H1 (cell line): ENCODE data around the gene MMP24OS. TPM values are rescaled to one million over a fixed set of nuclear protein-coding genes. Genes with fewer than 3 reads are reported as not detected.

Source experiments
- CTCF ChIA-PET: fragments of 300-600 bp; sonication (Branson Sonifier 250); formaldehyde crosslinking; loops from one replicate; lab custom pipeline; 2021; ENCODE audit not compliant: partially characterized antibody; lab: Charles Lee
- POLR2A ChIA-PET: fragments of 300-600 bp; sonication (Branson Sonifier 250); formaldehyde crosslinking; loops from one replicate; lab custom pipeline; 2021; ENCODE audit warnings: inconsistent platforms; ENCODE audit not compliant: partially characterized antibody; lab: Charles Lee
- DNase-seq, 2 experiments: peaks; one replicate each; pipeline versions ENCODE4 v3.0.0 to v3.0.0-alpha.2; 2010 to 2022; ENCODE audit warnings: low spot score in 2 of 2, low read depth in 1 of 2, mixed read lengths in 1 of 2
- FAIRE-seq: peaks from 2 replicates; lab custom pipeline; 2011; peaks lifted over from hg19 to GRCh38; lab: Jason Lieb, UNC
- H2AFZ ChIP-seq: 2 replicates; pipeline ENCODE4 v1.8.1; 2012; ENCODE audit warnings: low read length, inconsistent platforms
- H2AK5ac ChIP-seq: 2 replicates; pipeline ENCODE4 v1.6.1; 2013; ENCODE audit warnings: low read depth, low read length
- H2BK120ac ChIP-seq: replicated peaks from 2 replicates; pipeline ENCODE3; 2013; ENCODE audit warnings: low read depth, low read length, inconsistent platforms
- H2BK12ac ChIP-seq: 2 replicates; pipeline ENCODE4 v1.6.1; 2013; ENCODE audit warnings: low read depth, low read length
- H2BK15ac ChIP-seq: 2 replicates; pipeline ENCODE4 v1.6.1; 2013; ENCODE audit warnings: low read length
- H2BK20ac ChIP-seq: 2 replicates; pipeline ENCODE4 v1.6.1; 2013; ENCODE audit warnings: low read length
- H2BK5ac ChIP-seq: 2 replicates; pipeline ENCODE4 v1.6.1; 2013; ENCODE audit warnings: low read depth, low read length
- H3K14ac ChIP-seq: 2 replicates; pipeline ENCODE4 v1.6.1; 2013; ENCODE audit warnings: inconsistent platforms; ENCODE audit not compliant: insufficient read length
- H3K18ac ChIP-seq: 2 replicates; pipeline ENCODE4 v1.6.1; 2013; ENCODE audit warnings: low read length; ENCODE audit errors: extremely low read depth
- H3K23ac ChIP-seq: 2 replicates; pipeline ENCODE4 v1.6.1; 2013; ENCODE audit warnings: inconsistent platforms; ENCODE audit not compliant: insufficient read length
- H3K23me2 ChIP-seq: 2 replicates; pipeline ENCODE4 v1.6.1; 2013; ENCODE audit warnings: low read depth, low read length
- H3K27ac ChIP-seq: 2 replicates; pipeline ENCODE4 v1.6.1; 2011; ENCODE audit warnings: low read depth, low read length, inconsistent platforms
- H3K27me3 ChIP-seq, 4 experiments: replicated peaks in 1 of 4; 1 replicate in 1 of 4; 2 replicates in 3 of 4; pipeline versions ENCODE4 v1.6.1 to v1.8.1; 2011 to 2013; ENCODE audit warnings: low read length in 3 of 4, mild to moderate bottlenecking in 3 of 4, inconsistent platforms in 2 of 4, mixed read lengths in 2 of 4, moderate library complexity in 1 of 4; ENCODE audit not compliant: control insufficient read depth in 3 of 4, insufficient read depth in 3 of 4; ENCODE audit errors: extremely low read depth in 1 of 4
- H3K36me3 ChIP-seq, 4 experiments: 2 replicates each; pipeline versions ENCODE4 v1.6.1 to v1.8.1; 2011 to 2013; ENCODE audit warnings: mild to moderate bottlenecking in 4 of 4, low read length in 3 of 4, moderate library complexity in 2 of 4, control low read depth in 1 of 4, inconsistent platforms in 1 of 4; ENCODE audit not compliant: insufficient read depth in 4 of 4, control insufficient read depth in 2 of 4
- H3K4ac ChIP-seq: replicated peaks from 2 replicates; pipeline ENCODE3; 2013; ENCODE audit warnings: low read length, low read depth, mixed read lengths, inconsistent platforms; ENCODE audit not compliant: insufficient read length
- H3K4me1 ChIP-seq, 4 experiments: replicated peaks in 1 of 4; 1 replicate in 1 of 4; 2 replicates in 3 of 4; pipeline versions ENCODE4 v1.6.1 to v1.8.1; 2011 to 2013; ENCODE audit warnings: low read length in 3 of 4, inconsistent platforms in 2 of 4, mixed read lengths in 1 of 4; ENCODE audit not compliant: insufficient read depth in 4 of 4, control insufficient read depth in 3 of 4
- H3K4me2 ChIP-seq, 2 experiments: 2 replicates each; pipeline versions ENCODE4 v1.6.1 to v1.8.1; 2011 to 2013; ENCODE audit warnings: low read depth in 2 of 2, low read length in 2 of 2, control low read depth in 1 of 2, inconsistent platforms in 1 of 2, mild to moderate bottlenecking in 1 of 2; ENCODE audit not compliant: insufficient read depth in 1 of 2
- H3K4me3 ChIP-seq, 4 experiments: fragments of 200-600, 300-600 bp in 1 of 4; sonication (generic), shearing (Covaris generic), sonication (Bioruptor Twin) in 1 of 4; 2 replicates each; pipeline versions ENCODE4 v1.5.1 to v1.8.1; 2011 to 2016; ENCODE audit warnings: low read length in 4 of 4, low read depth in 3 of 4, control low read depth in 2 of 4, inconsistent platforms in 2 of 4, mild to moderate bottlenecking in 2 of 4, mixed read lengths in 1 of 4, moderate library complexity in 1 of 4; ENCODE audit not compliant: insufficient read depth in 2 of 4; ENCODE audit errors: extremely low read depth in 1 of 4
- H3K56ac ChIP-seq: replicated peaks from 2 replicates; pipeline ENCODE3; 2013; ENCODE audit warnings: low read depth, mild to moderate bottlenecking, mixed read lengths, low read length, inconsistent platforms; ENCODE audit not compliant: insufficient read length
- H3K79me1 ChIP-seq: 2 replicates; pipeline ENCODE4 v1.6.1; 2013; ENCODE audit warnings: low read depth, low read length, control low read depth
- H3K79me2 ChIP-seq, 2 experiments: 2 replicates each; pipeline versions ENCODE4 v1.6.1 to v1.8.1; 2012 to 2013; ENCODE audit warnings: low read length in 2 of 2, mild to moderate bottlenecking in 2 of 2, inconsistent platforms in 1 of 2; ENCODE audit not compliant: insufficient read depth in 2 of 2, control insufficient read depth in 1 of 2
- H3K9ac ChIP-seq, 4 experiments: replicated peaks in 1 of 4; 1 replicate in 1 of 4; 2 replicates in 3 of 4; pipeline versions ENCODE4 v1.6.1 to v1.8.1; 2011 to 2013; ENCODE audit warnings: low read depth in 3 of 4, low read length in 3 of 4, control low read depth in 2 of 4, mild to moderate bottlenecking in 2 of 4, moderate library complexity in 2 of 4, inconsistent platforms in 1 of 4; ENCODE audit errors: extremely low read depth in 1 of 4
- H3K9me3 ChIP-seq, 2 experiments: 2 replicates each; pipeline versions ENCODE4 v1.6.1 to v1.8.1; 2012 to 2013; ENCODE audit warnings: mild to moderate bottlenecking in 2 of 2, moderate library complexity in 2 of 2, control low read depth in 1 of 2, inconsistent platforms in 1 of 2, low read depth in 1 of 2, low read length in 1 of 2, mixed read lengths in 1 of 2; ENCODE audit not compliant: insufficient read depth in 2 of 2
- H4K20me1 ChIP-seq, 2 experiments: replicated peaks in 1 of 2; 2 replicates each; pipeline versions ENCODE3 to v1.8.1; 2011 to 2013; ENCODE audit warnings: inconsistent platforms in 2 of 2, low read length in 2 of 2, mild to moderate bottlenecking in 1 of 2; ENCODE audit not compliant: insufficient read depth in 2 of 2, control insufficient read depth in 1 of 2
- H4K5ac ChIP-seq: 2 replicates; pipeline ENCODE4 v1.6.1; 2013; ENCODE audit warnings: low read length, low read depth, mixed read lengths, inconsistent platforms; ENCODE audit not compliant: insufficient read length
- H4K8ac ChIP-seq: 2 replicates; pipeline ENCODE4 v1.8.0; 2013; ENCODE audit warnings: mild to moderate bottlenecking, moderate library complexity, low read length, inconsistent platforms; ENCODE audit not compliant: insufficient read depth; ENCODE audit errors: extremely low read depth
- H4K91ac ChIP-seq: replicated peaks from 2 replicates; pipeline ENCODE3; 2013; ENCODE audit warnings: low read length, mixed read lengths, inconsistent platforms; ENCODE audit not compliant: insufficient read length
- ATF3 ChIP-seq: IDR thresholded peaks from 2 replicates; pipeline ENCODE4 v1.6.1; 2011; ENCODE audit warnings: low read depth, mild to moderate bottlenecking, low read length; ENCODE audit not compliant: insufficient read depth
- BRCA1 ChIP-seq: IDR thresholded peaks from 2 replicates; pipeline ENCODE4 v1.6.1; 2012; ENCODE audit warnings: low read depth, low read length, improper control_type of control experiment
- CTBP2 ChIP-seq: IDR thresholded peaks from 2 replicates; pipeline ENCODE4 v1.7.0; 2011; ENCODE audit warnings: borderline replicate concordance, mild to moderate bottlenecking, moderate library complexity, mixed read lengths, low read length; ENCODE audit not compliant: insufficient read depth, insufficient read length
- HDAC6 ChIP-seq: IDR thresholded peaks from one replicate; pipeline ENCODE4 v1.7.1; 2012; ENCODE audit warnings: low read depth, mild to moderate bottlenecking, inconsistent platforms, low read length, moderate library complexity
- NRF1 ChIP-seq: IDR thresholded peaks from 2 replicates; pipeline ENCODE4 v1.6.1; 2011; ENCODE audit warnings: mild to moderate bottlenecking, low read depth, low read length, improper control_type of control experiment
- SAP30 ChIP-seq: fragments of 300-600 bp; sonication (generic); IDR thresholded peaks from 2 replicates; pipeline ENCODE4 v1.7.1; 2012; ENCODE audit warnings: low read length, moderate library complexity, mild to moderate bottlenecking, inconsistent platforms; ENCODE audit not compliant: insufficient read depth, insufficient replicate concordance
- TBP ChIP-seq: IDR thresholded peaks from 2 replicates; pipeline ENCODE4 v1.6.1; 2011; ENCODE audit warnings: low read depth, low read length, improper control_type of control experiment
- WGBS, 2 experiments: shearing (Covaris generic) in 1 of 2; methylation state at CpG; one replicate each; pipeline versions ENCODE4 v1.1.6 to v1.1.7; 2013 to 2015; ENCODE audit warnings: low lambda C conversion rate in 2 of 2, mixed read lengths in 2 of 2, inconsistent platforms in 1 of 2, low coverage in 1 of 2, missing lambda C conversion rate in 1 of 2; ENCODE audit not compliant: insufficient replicate concordance in 2 of 2, insufficient coverage in 1 of 2, insufficient read length in 1 of 2; ENCODE audit errors: extremely low coverage in 1 of 2, missing lambda C conversion rate in 1 of 2; 5-methylcytosine and 5-hydroxymethylcytosine counted together
- polyA plus RNA-seq, 7 experiments: library from polyadenylated mRNA; depleted of rRNA in 3 of 7; stranded (reverse) in 5 of 7; unstranded in 2 of 7; fragments of >200 nt in 5 of 7; fragments of 200-250 nt in 2 of 7; gene quantifications; 1 replicate in 5 of 7; 2 replicates in 1 of 7; 4 replicates in 1 of 7; pipeline versions ENCODE4 v1.2.1 to v1.2.3, GENCODE V29; 2011 to 2013; ENCODE audit warnings: missing spikeins in 2 of 7, mixed read lengths in 2 of 7
- total RNA-seq: library from RNA; stranded (reverse); fragmentation: NEBNext Ultra II Directional; extraction: Animal tissue kit (Norgen Biotek cat#: 25700); gene quantifications from 2 replicates; pipeline ENCODE4 v1.2.1, GENCODE V29; 2021

Gene MMP24OS
- total and polyA plus RNA-seq, 2 of the 8 experiments (the other 6 are each of a cell fraction or from before 2014, with no cell fraction given): 19.0 to 21.3 TPM

GRCh38 chr20:35254448-35254999 is 23.4 kb downstream of the MMP24OS start:
- Histone ChIP-seq H4K91ac (no peak overlapping the region), H2BK12ac (no peak overlapping the region), H3K4ac (no peak overlapping the region), H3K14ac (no peak overlapping the region), H3K18ac (no peak overlapping the region), H2BK20ac (no peak overlapping the region), H3K27me3 (no peaks in the 10 kb centered on the region), H4K20me1 (no peaks in the 10 kb centered on the region), H3K4me3 (no peak overlapping the region), H3K27ac (no peak overlapping the region), H3K9me3 (no peaks in the 10 kb centered on the region), H3K4me2 (no peak overlapping the region), H2BK120ac (no peak overlapping the region), H4K8ac (no peak overlapping the region), H2BK15ac (no peak overlapping the region), H2AK5ac (no peak overlapping the region), H3K79me1 (no peaks in the 10 kb centered on the region), H2BK5ac (no peak overlapping the region), H3K4me1 (peaks cover 4 to 5% (median 4%) of the 10 kb centered on the region in 4 experiments), H3K9ac (no peak overlapping the region), H4K5ac (no peak overlapping the region), H3K56ac (no peak overlapping the region), H3K79me2 (no peaks in the 10 kb centered on the region)
- CTCF ChIA-PET: interaction anchor here (1.2 to 1.4 kb wide), 2 partner anchors 11 to 111 kb away, joined by 3 read pairs; no protein-coding TSS in a partner anchor
- DNase-seq (no peak), FAIRE-seq (no peak)
- POLR2A ChIA-PET: interaction anchor here (0.5 to 7.5 kb wide), 3 partner anchors 10 to 1693 kb away, joined by 4 to 52 read pairs (median 4); partner anchors contain the start of gene MMP24
- TF ChIP-seq HDAC6: no peak
- TF ChIP-seq CTBP2: no peak
- TF ChIP-seq TBP: no peak
- no peak for TF ChIP-seq ATF3
- no peak for TF ChIP-seq BRCA1
- no peak for TF ChIP-seq SAP30
- no peak for TF ChIP-seq NRF1
- TF ChIP-seq, all 59 proteins: peak for 0
- H2AFZ ChIP-seq: no peak overlapping the region
- H3K36me3 ChIP-seq: peaks cover 0 to 24% (median 0%) of the 10 kb centered on the region in 4 experiments; a peak in 2 of 8 replicates
- H3K23me2 ChIP-seq: no peaks in the 10 kb centered on the region
- no peak overlapping the region for H3K23ac ChIP-seq
- 93% methylated on average over 12 of the region's 12 CpGs; no CpG with 5 or more reads in 1 of the 2 experiments for WGBS, 2 experiments
